Lower leg skin (tissue), 4 donors: ENCODE results near the gene RCOR1. TPM values are rescaled to one million over a fixed set of nuclear protein-coding genes. Genes with fewer than 3 reads are reported as not detected.

Experiments used
- DNase-seq, 2 donors: peaks; one replicate each; pipeline ENCODE4 v3.0.0-alpha.2; 2019; ENCODE audit warnings: low spot score in 2 of 2
- H3K4me3 ChIP-seq: fragments of 200-600 bp; sonication (generic); 2 replicates; pipeline ENCODE4 v1.5.1; 2017; ENCODE audit warnings: mild to moderate bottlenecking, low read depth; ENCODE audit not compliant: poor library complexity, severe bottlenecking
- POLR2A ChIP-seq, 2 donors: fragments of 450-650 bp; IDR thresholded peaks; one replicate each; pipeline ENCODE4 v1.6.1; 2016 to 2017; ENCODE audit warnings: antibody characterized with exemption in 2 of 2, mild to moderate bottlenecking in 1 of 2, moderate library complexity in 1 of 2
- WGBS, 2 donors: methylation state at CpG; one replicate each; pipeline ENCODE4 v1.1.5; 2018; 5-methylcytosine and 5-hydroxymethylcytosine counted together
- intact Hi-C: fragments of 100-400 bp; cut with DNase I; formaldehyde crosslinking; loops from one replicate; pipeline ENCODE4 v1.15.0; 2023; ENCODE audit warnings: low total_unique reads
- total RNA-seq, 4 donors: library from RNA; depleted of rRNA; stranded (reverse); fragments of >200 nt; gene quantifications; one replicate each; pipeline ENCODE4 v1.1.0, GENCODE V29; 2016
- TF ChIP-seq, protein P1 (sequence below), 3 donors: fragments of 450-650 bp; IDR thresholded peaks; one replicate each; pipeline ENCODE4 v1.5.1; 2016; ENCODE audit warnings: antibody characterized with exemption in 3 of 3, mild to moderate bottlenecking in 3 of 3, moderate library complexity in 2 of 3

Gene RCOR1
- 10 to 100 TPM; 20.1 to 25.3 (median 22.9) TPM for total RNA-seq

DNA sequence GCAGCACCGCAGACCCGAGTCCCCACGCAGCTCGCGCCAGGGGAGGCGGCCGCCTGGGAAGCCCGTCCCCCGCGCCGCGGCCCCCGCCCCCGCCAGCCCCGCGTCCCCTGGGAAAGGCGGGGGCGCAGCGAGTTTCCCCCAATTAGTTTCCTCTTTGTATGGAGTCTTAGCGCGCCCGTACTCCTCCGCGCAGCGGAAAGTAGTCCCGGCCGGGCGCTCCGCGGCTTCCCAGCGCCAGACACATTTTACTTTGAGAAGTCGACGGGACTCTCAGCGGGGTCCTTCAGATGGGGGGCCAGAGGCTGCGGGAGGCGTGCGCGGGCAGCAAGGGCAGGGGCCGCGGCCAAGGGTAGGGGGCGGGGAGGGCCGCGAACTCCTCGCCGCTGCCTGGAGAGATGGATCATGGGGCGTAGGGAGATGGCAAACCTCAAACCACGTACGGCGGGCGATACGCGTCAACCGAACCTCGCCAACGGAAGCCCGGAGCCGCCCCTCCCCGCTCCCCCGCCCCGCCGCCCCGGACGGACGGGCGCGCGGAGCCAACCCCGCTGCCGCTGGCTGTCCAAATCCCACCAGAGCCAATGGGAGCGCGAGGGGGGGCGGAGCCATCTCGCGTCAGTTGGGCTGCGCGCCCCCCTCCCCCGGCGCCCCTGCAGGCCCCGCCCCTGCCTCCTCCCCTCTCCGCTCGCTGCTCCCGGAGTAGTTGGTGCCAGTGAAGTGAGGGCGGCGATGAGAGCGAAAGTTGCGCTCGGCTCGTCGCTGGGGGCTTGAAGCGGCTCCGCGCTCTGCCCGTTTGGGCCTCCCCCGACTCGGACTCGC, at the start of gene RCOR1:
Gene RCOR1, plus strand, starts transcription at position 706 of the 819 bp plus-strand sequence. CDS start 238 bp downstream, outside the sequence.
- DNase-seq: peak; percentile 96 to 99
- intact Hi-C loops: no loop called here
- TF ChIP-seq, protein P1, sequence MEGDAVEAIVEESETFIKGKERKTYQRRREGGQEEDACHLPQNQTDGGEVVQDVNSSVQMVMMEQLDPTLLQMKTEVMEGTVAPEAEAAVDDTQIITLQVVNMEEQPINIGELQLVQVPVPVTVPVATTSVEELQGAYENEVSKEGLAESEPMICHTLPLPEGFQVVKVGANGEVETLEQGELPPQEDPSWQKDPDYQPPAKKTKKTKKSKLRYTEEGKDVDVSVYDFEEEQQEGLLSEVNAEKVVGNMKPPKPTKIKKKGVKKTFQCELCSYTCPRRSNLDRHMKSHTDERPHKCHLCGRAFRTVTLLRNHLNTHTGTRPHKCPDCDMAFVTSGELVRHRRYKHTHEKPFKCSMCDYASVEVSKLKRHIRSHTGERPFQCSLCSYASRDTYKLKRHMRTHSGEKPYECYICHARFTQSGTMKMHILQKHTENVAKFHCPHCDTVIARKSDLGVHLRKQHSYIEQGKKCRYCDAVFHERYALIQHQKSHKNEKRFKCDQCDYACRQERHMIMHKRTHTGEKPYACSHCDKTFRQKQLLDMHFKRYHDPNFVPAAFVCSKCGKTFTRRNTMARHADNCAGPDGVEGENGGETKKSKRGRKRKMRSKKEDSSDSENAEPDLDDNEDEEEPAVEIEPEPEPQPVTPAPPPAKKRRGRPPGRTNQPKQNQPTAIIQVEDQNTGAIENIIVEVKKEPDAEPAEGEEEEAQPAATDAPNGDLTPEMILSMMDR (IDR thresholded peaks at IDR 0.05): no peak
- no peak for TF ChIP-seq POLR2A (IDR thresholded peaks at IDR 0.05)
- peak within 1 kb of the TSS; percentile 71 for H3K4me3 ChIP-seq
- 0% methylated on average over 24 to 30 of the region's 96 CpGs for WGBS, 2 donors

DNA sequence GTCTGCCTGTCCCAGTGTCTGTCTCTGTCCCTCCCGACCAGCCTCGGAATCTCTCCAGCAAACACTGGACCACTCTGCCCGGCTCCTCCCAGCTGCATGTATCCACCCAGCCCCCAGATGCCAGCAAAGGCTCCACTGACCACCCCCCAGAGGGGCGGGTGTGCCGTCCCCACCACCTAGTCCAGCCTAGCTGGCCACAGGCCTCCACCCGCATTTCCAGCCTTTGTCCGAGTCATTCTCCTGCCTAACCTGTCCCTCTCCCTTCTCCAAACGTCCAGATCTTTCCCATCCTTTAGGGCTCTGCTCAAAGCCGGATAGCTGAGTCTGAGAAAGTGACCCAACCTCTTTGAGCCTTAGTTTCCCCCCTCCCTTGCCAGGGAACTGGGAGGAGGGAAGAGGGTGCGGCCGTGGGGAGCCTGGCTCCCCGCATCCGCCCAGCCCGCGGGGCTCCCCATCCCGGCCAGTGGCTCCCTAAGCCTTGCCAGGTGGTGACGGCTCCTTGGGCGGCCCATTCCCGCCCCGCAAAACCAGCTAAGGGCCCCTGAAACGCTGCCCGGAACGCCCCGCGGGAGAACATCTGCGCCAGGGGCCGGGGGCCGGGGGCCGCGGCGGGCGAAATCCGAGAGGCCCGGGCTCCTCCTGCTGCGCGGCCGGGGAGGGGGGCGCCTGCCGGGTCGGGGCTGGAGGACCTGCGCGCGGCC, 48.3 kb upstream of the RCOR1 start:
- intact Hi-C loops: no loop called here
- 11 to 15% methylated on average over 32 to 43 of the region's 43 CpGs for WGBS, 2 donors
- no peak overlapping the region for H3K4me3 ChIP-seq
- no peak for TF ChIP-seq POLR2A (IDR thresholded peaks at IDR 0.05)
- TF ChIP-seq, protein P1 (IDR thresholded peaks at IDR 0.05): no peak
- no peak for DNase-seq

- H3K4me3 ChIP-seq: no peak overlapping the region
- intact Hi-C loops: no loop called here
- DNase-seq: no peak
- TF ChIP-seq, protein P1 (IDR thresholded peaks at IDR 0.05): no peak
- TF ChIP-seq POLR2A (IDR thresholded peaks at IDR 0.05): no peak
- 7 to 27% methylated on average over 4 to 34 of the region's 66 CpGs for WGBS, 2 donors
Observed at GRCh38 chr14:102544747-102545460, 47.5 kb upstream of the RCOR1 start.

DNA sequence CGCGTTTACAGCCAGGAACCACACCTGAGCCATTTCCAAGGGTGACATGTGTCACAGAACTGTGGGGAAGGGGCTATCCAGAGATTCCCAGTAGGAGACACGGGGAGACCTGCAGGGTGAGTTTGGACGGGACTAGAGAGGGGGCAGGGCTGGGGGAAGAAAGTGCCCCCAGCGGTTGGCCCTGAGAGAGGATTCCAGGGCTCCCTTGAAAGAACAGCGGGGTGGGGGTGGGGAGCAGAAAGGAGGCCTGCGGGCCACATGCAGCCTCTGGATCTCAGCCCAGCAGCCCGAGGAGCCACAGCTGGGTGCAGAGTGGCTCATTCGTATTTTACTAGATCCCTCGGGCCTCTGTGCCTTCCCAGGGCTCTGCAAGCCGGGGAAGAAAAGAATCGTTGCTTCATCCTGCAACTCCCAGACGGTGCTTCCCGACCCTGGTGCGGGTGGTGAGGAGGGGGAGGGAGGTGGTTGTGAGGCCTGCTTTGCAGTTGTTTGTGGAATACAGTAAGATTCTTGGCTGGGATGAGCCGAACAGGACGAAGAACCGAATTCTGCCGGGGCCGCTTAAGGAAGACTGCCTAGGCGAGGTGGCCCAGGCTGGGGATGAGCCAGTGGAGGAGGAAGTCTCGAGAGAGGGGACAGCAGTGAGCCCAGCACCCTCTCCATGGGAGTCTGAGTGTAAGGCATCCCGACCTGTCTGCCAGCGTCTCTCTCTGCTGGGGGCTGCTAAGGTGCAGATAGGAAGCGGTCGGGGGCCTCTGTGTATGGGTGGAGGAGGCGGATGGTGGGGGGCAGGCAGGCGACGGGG, 46.8 kb upstream of the RCOR1 start:
- intact Hi-C loops: no loop called here
- 34 to 50% methylated on average over 29 of the region's 29 CpGs for WGBS, 2 donors

More for the DNA sequence above, 46.8 kb upstream of the RCOR1 start:
- TF ChIP-seq, protein P1 (IDR thresholded peaks at IDR 0.05): no peak
- TF ChIP-seq POLR2A (IDR thresholded peaks at IDR 0.05): no peak
- no peak overlapping the region for H3K4me3 ChIP-seq
- DNase-seq: no peak
